HG03342 (cell line): ENCODE results near the gene PRG3.
"Not testable (repeated sequence)": the region's sequence is repeated elsewhere in the genome, so short reads cannot be mapped to it uniquely, and the experiment has no call there.

Experiments
- ATAC-seq: cut with Tn5 transposase; IDR thresholded peaks from one replicate; pipeline ENCODE4 v1.9.1; 2021; ENCODE audit warnings: mild to moderate bottlenecking, moderate library complexity; ENCODE audit not compliant: unreplicated experiment

PRG3 gene

DNA sequence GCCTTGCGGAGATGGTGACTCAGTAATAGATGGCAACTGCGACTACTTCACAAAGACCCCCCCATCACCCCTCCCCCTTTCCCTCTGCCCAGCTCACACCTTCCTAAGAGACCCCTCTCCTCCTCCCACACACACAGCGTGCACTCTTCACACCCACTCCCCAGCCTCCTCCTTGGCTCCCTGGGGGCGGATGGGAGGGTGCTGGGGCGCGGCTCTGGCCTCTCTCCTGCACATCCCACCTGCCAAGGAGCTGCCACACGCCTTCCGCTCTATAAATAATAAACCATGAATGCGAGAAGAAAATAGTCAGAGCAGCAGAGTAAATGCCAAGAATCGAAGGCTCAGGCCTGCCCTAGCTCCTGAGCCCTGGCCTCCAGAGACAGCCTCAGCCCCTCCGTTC, 38.2 kb downstream of the PRG3 start:
- no peak for ATAC-seq

DNA sequence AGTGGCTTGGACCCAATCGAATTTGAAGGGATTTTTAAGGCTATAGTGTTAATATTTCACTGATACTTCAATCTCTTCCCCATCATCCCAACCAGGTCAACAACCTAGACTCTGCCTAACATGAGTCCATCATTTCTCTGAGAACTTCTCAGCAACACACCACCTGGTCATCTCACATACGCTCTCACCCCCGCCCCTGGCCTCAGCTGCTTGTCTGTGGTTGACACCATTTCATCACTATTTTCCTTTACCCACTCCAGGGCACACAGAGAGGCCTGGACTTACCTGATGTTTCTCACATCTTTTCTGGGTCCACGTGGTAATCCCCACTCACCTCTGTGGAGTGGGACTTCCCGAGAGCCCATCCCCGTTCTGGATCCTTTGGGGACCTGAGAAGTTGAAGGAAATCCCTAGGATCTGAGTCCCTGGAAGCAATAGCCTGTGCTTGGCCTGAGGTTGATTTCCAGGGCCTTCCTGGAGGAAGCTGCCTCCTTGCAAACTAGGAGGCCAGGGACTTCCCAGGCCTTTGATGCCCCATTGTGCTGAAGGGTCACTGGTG, 39.6 kb downstream of the PRG3 start:
- ATAC-seq, result no peak

DNA sequence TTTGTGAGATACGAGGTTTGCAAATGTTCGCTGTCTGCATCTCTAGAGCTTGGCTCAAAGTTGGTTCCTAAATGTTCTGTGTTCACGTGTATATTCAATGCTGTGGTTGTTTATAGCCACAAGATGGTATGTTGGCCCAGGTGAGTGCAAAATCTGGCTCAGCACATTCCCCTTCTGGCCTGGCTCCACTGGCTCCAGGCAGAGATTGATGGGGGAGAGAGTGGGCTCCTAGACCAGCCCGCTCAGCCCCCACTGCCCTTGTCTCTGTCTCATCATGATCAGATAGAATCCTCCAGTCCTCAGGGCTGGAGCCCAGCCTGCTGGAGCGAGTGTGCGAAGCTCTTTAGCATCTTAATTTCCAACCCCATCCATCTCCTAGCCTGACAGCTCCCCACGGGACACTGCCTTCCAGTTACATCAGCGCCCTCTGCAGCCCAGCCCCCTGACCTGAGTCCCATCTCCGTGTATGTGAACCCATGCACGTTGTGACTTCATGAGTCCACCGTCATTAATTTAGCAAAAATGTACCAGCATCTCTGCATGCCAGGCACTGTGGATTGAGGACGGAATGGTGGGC, 40.8 kb downstream of the PRG3 start:
- no peak for ATAC-seq

DNA sequence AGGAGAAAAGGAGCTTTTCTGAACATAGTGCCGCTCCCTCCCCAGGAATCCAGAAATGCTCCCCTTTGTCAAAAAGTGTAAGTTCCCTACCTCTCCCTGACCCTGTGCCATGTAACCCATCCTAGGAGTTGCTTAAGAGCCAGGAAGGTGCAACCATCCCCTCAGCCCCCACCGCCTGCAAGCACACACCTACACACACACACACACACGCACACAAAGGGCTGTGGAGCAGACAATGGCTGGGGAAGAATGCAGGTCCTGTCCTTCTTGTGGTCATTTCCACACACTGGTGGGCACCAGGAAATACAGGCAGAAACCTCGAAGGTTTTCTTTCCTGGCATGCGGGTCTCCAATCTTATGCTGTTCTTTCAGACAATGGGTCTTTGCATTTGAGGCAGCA, 41.6 kb downstream of the PRG3 start:
- no peak for ATAC-seq

DNA sequence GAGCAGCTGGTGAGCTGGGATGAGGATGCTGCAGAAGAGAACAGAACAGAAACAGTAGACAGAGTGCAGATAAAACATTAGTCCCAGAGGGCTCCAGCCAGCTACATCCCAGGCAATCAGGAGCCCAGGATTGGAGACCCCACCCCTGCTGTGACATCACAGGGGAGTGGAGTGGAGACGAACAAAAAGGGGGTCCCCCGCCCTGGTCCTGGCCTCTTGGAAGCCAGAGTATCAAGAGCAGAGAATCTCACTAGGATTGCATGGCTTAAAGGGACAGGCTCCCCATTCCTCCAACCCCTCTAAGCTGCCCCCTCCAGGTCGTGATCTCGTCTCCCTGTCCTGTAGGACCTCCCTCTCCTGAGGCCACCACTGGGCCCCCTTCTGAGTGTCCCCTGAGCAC, 42.8 kb downstream of the PRG3 start, which contains the start of gene P2RX3:
P2RX3 (plus strand) TSS at position 211 of the 400 bp plus-strand sequence. CDS start 199 bp downstream, outside the sequence.
- ATAC-seq, result no peak

DNA sequence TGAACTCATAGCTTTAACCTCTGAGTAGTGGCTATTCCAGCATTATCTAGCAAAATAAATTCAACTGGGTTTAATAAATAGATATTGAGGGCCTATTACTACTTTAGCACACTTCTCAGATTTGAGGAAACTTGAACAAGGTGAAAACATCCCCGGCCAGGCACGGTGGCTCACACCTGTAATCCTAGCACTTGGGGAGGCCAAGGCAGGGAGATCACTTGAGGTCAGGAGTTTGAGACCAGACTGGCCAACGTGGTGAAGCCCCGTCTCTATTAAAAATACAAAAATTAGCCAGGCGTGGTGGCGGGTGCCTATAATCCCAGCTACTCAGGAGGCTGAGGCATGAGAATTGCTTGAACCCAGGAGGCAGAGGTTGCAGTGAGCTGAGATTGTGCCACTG, 44.1 kb downstream of the PRG3 start:
- ATAC-seq, result not testable (repeated sequence)

DNA sequence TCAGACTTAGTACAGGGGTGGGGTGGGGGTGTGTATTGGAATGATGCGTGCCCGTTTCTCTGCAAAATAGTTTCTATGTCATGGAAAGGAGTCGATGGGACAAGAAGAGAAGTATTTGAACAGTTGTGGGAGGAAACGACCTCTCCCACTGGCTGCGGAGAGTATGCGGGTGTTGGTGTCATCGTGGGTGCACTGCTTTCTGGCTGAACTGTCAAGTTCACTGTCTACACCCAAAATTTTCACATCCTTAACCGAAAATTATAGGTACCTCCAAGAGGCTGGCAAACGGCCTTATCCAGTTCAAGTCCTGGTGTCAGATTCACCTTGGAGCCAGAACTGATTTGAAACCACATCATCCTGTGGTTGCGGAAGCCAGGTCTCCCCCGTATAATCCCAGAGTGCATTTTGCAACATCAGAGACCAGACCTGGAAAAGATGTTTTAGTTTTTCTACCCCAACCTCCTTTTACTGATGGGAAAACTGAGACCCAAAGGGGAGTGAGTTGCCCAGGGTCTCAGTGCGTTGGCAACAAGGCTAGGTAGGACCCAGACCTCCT, 44.8 kb downstream of the PRG3 start:
- ATAC-seq, result peak; percentile 5

DNA sequence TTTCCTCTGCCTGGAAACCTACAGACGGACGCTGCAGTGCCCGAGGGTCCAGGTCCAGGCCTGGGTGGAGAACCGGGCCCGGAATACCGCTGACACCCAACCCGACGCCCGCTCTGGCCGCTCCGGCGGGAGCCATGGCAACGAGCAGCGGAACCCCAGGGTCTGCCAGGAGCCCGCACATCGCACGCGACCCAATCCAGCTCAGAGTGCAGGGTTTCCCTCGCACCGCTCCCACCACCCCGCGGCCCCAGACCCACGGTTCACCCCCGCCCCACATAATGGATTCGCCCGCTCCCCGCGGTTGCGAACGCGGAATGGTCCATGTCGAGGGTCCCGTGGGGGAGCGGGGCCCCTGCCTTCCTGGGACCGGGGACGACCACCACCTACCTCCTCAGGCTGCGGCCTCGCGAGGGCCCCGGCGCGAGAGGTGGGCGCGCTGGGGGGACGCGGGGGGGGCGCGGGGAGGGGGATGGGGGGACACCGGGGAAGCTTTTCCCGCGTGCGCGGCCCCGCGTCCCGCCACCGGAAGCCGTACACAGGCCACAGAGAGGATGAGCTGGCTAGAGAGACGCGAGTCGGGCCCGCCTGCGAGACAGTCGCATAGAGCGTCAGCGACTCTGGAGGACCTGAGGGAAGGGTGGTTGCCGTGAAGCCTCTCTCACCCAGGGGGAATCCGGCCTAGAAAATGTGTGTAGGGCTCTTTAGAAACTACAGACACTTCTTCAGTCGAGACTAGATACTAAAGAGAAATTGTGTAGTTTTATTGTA, 45.4 kb downstream of the PRG3 start, which contains the start of gene SSRP1:
SSRP1 (minus strand) TSS at position 550 of the 768 bp plus-strand sequence. CDS start 771 bp downstream, outside the sequence.
- ATAC-seq, result peak; percentile 100

DNA sequence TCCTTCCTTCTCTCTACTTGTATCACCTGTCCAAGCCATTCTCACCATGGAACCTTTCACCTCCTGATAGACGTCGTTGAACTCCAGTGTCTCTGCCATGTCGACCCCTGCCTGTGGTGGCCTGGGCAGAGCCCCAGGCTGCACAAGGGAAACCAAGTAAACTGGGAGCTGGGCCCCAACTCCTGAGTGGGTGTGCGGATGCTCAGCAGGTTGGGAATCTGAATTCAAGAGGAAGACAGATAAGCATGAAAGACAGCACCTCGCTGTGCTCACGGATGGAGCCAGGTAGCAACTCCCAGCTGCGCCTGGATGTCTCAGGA, 46.0 kb downstream of the PRG3 start:
- no peak for ATAC-seq

DNA sequence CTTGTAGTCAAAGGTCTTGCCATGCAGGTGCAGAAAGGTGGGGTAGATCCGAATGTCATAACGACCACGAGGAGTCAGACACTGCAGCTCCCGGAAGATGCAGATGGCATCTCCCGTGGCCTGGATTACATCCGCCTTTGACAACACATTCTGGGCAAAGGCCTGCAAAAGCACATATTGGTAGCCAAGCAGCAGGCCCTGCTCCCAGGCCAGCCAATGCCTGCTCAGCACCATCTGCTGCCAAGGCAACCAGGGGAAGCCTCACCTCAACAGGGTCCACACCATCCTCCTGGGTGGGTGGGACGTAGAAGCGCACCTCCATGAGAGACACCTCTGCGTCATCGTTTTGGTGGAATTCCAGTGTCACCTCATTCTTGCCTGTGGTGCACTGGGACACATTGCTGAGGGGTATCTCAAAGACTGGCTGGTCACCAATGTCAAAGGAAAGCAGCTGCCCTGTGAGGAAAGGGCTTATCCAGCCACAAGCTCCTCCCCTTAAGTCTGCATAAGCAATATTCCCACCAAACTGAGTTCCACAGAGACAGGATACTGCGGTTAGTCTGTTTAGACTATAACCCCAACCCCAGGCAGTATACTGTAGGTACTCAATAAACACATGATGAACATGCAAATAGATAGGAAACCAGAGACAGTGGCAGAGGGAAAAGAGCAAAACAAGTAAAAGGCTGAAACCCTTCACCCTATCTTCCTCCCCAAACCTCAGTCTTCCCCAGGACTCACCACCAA, 48.1 kb downstream of the PRG3 start:
- no peak for ATAC-seq

DNA sequence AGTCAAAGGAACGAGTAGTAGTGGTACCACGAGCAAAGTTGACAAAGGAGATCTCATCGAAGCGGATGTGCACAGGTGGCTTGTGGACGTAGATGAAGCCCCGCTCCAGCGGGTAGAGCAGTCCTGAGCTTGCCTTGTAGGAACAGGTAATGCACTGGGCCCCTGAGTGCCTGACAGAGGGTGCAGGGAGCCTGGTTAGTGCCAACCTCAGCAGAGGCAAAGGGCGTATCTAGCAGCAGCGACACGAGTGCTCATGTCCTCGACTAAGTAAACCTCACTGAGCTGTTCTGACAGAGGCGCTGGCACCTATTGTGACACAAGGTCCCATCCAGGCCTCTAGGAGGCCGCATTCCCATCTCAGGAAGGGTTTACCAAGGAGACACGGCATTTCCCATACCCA, 49.2 kb downstream of the PRG3 start:
- ATAC-seq, result no peak

DNA sequence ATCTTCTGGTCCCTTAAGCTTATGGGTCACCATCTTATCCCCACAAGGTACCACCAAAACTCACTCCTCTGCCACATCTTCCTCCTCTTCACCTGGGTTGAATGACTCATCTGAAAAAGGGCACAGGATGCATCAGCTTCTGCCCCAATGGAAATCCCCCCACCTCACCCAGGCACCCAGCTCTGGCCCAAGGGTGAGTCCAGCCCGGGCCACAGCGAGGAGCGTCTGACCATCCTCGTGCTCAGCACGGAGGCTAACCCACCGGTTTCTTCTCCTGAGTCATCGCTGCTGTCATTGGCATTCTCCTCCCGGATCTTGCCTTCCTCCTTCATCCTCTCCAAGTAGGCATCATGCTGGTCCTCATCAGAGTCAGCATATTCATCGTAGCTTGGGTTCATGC, 50.9 kb downstream of the PRG3 start:
- ATAC-seq, result no peak

DNA sequence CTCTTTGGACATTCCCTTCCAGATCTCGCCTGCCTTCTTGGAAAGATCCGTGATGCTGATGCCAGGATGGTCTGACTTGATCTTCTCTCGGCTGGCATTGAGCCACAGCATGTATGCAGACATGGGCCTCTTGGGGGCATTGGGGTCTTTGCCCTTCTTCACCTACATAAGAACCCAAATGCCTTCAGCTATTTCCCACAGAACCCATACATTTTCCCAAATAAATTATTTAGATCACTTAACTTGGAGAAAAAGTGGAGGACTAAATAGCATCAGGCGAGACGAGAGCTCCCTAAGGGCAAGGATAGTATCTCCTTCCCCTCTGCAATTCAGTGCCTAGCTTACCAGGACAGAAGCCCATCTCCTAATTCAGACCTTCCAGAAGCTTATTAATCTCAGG, 53.2 kb downstream of the PRG3 start:
- no peak for ATAC-seq
